ENCODE data around the gene ARNT2. TPM values are rescaled to one million over a fixed set of nuclear protein-coding genes. Genes with fewer than 3 reads are reported as not detected.
A peak's percentile ranks its signal among the peaks of the same experiment; 100 is the strongest.

Gene ARNT2
- total and polyA plus RNA-seq, 4 donors, result 2.0 to 12.2 (median 5.5) TPM

DNA sequence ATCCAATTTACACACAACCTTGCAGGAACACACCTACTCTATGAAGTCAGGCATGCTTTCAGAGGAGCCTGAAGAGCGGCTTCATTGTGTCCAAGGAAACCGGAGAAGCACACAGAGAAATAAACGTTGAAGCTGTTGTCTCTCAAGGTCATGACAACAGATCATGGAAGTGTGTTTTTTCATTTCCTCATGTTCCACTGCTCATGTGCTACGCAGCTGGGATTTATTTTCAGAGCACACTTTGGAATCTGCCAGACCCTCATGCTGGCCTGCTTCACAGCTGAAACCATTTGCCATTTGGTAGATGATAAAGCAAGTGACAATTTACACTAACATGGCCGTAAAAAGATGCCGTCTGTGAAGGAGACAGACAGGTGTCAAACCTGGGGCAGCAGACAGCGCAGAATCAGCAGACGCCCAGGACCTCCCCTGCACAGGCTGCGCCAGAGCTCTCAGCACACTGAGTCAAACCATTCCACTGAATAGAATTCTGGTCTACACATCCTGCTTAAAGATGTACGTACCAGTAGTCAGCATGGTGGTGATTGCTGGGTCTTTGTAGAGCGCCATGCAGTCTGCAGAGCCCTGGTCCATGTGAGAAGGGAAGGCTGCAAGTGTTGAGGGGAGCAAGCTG is 99.3 kb downstream of the ARNT2 start:
- Histone ChIP-seq H3K27ac (ENCODE audit: low read depth in 1 of 2, low read length in 1 of 2) (peak overlapping the region in 1 of 2 donors; percentile 77), H3K9me3 (ENCODE audit: control insufficient read depth in 4 of 4, insufficient read depth in 3 of 4, low read length in 3 of 4) (peaks cover 0 to 4% (median 1%) of the 10 kb centered on the region in 4 donors), H3K36me3 (ENCODE audit: control insufficient read depth in 4 of 4, insufficient read depth in 4 of 4, low read length in 4 of 4) (peaks cover 0 to 11% (median 0%) of the 10 kb centered on the region in 4 donors), H3K4me1 (ENCODE audit: control insufficient read depth in 5 of 5, insufficient read depth in 5 of 5, low read length in 5 of 5) (peaks cover 0 to 16% (median 10%) of the 10 kb centered on the region in 5 donors), H3K9ac (ENCODE audit: insufficient read depth in 1 of 2, low read length in 2 of 2) (no peak overlapping the region), H3K27me3 (ENCODE audit: control insufficient read depth in 3 of 3, insufficient read depth in 3 of 3, low read length in 2 of 3) (no peaks in the 10 kb centered on the region), H3K4me3 (no peak overlapping the region)
- TF ChIP-seq, protein P1, sequence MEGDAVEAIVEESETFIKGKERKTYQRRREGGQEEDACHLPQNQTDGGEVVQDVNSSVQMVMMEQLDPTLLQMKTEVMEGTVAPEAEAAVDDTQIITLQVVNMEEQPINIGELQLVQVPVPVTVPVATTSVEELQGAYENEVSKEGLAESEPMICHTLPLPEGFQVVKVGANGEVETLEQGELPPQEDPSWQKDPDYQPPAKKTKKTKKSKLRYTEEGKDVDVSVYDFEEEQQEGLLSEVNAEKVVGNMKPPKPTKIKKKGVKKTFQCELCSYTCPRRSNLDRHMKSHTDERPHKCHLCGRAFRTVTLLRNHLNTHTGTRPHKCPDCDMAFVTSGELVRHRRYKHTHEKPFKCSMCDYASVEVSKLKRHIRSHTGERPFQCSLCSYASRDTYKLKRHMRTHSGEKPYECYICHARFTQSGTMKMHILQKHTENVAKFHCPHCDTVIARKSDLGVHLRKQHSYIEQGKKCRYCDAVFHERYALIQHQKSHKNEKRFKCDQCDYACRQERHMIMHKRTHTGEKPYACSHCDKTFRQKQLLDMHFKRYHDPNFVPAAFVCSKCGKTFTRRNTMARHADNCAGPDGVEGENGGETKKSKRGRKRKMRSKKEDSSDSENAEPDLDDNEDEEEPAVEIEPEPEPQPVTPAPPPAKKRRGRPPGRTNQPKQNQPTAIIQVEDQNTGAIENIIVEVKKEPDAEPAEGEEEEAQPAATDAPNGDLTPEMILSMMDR (IDR thresholded peaks at IDR 0.05; ENCODE audit: control extremely low read depth, extremely low read depth), result no peak
- DNase-seq, result peak in 2 of 3 donors; percentile 56 to 61
- no peak for ATAC-seq (ENCODE audit: insufficient read depth, low FRiP score)
- 80 to 87% methylated on average over 11 of the region's 11 CpGs for whole genome bisulfite sequencing, 2 donors

GRCh38 chr15:80504931-80505330 is 100.7 kb downstream of the ARNT2 start:
- WGBS, 2 donors, result 95 to 96% methylated on average over 9 of the region's 9 CpGs
- Histone ChIP-seq H3K27me3 (ENCODE audit: control insufficient read depth in 3 of 3, insufficient read depth in 3 of 3, low read length in 2 of 3) (no peaks in the 10 kb centered on the region), H3K27ac (ENCODE audit: low read depth in 1 of 2, low read length in 1 of 2) (no peak overlapping the region), H3K4me1 (ENCODE audit: control insufficient read depth in 5 of 5, insufficient read depth in 5 of 5, low read length in 5 of 5) (peaks cover 0 to 16% (median 10%) of the 10 kb centered on the region in 5 donors), H3K4me3 (no peak overlapping the region), H3K9ac (ENCODE audit: insufficient read depth in 1 of 2, low read length in 2 of 2) (no peak overlapping the region), H3K36me3 (ENCODE audit: control insufficient read depth in 4 of 4, insufficient read depth in 4 of 4, low read length in 4 of 4) (peaks cover 0 to 17% (median 0%) of the 10 kb centered on the region in 4 donors), H3K9me3 (ENCODE audit: control insufficient read depth in 4 of 4, insufficient read depth in 3 of 4, low read length in 3 of 4) (peaks cover 0 to 4% (median 1%) of the 10 kb centered on the region in 4 donors)
- ATAC-seq (ENCODE audit: insufficient read depth, low FRiP score) (no peak), DNase-seq (no peak)
- TF ChIP-seq, protein P1 (IDR thresholded peaks at IDR 0.05; ENCODE audit: control extremely low read depth, extremely low read depth), result no peak

DNA sequence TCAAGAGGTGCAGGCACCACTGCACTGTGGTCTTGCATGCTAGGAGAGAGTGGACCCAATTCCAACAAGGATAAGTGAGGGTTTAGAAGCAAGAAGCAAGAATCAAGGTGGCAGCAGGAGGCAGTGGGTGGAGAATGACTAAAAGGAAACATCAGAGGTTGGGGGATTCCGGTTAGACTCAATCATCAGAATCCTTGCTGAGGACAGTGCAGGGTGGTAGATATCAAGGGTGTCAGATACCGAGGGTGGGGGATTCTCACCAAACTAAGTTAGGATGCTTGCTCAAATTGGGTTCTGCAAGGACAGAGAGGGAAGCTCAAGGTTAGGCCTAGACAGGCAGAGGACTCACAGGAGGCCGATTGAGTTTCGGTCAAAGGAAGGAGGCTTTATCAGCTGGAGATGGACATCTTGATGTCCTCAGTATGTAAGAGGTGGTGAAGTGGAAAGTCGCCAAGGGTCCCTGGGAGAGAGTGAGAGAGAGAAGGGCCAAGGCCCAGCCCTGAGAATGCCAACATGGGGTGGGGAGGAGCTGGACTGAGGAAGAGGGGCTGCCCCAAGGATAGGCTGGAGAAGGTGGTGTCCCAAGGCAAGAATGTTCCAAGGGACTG is 102.2 kb downstream of the ARNT2 start:
- peak overlapping the region in 1 of 2 donors; percentile 3 for H3K27ac ChIP-seq (ENCODE audit: low read depth in 1 of 2, low read length in 1 of 2)
- H3K4me3 ChIP-seq, result no peak overlapping the region
- H3K36me3 ChIP-seq (ENCODE audit: control insufficient read depth in 4 of 4, insufficient read depth in 4 of 4, low read length in 4 of 4), result peaks cover 0 to 18% (median 0%) of the 10 kb centered on the region in 4 donors
- H3K27me3 ChIP-seq (ENCODE audit: control insufficient read depth in 3 of 3, insufficient read depth in 3 of 3, low read length in 2 of 3), result no peaks in the 10 kb centered on the region
- no peak overlapping the region for H3K9ac ChIP-seq (ENCODE audit: insufficient read depth in 1 of 2, low read length in 2 of 2)
- ATAC-seq (ENCODE audit: insufficient read depth, low FRiP score) (no peak), DNase-seq (no peak)
- H3K9me3 ChIP-seq (ENCODE audit: control insufficient read depth in 4 of 4, insufficient read depth in 3 of 4, low read length in 3 of 4), result peaks cover 0 to 4% (median 1%) of the 10 kb centered on the region in 4 donors
- peaks cover 0 to 16% (median 10%) of the 10 kb centered on the region in 5 donors for H3K4me1 ChIP-seq (ENCODE audit: control insufficient read depth in 5 of 5, insufficient read depth in 5 of 5, low read length in 5 of 5)
- WGBS, 2 donors, result 79 to 97% methylated on average over 5 of the region's 5 CpGs
- TF ChIP-seq, protein P1 (IDR thresholded peaks at IDR 0.05; ENCODE audit: control extremely low read depth, extremely low read depth), result no peak
